ENCODE results near the gene PFAS. TPM values are rescaled to one million over a fixed set of nuclear protein-coding genes. Genes with fewer than 3 reads are reported as not detected.

PFAS gene
- total RNA-seq, 1 experiment from 2014 or later: 246 TPM

DNA sequence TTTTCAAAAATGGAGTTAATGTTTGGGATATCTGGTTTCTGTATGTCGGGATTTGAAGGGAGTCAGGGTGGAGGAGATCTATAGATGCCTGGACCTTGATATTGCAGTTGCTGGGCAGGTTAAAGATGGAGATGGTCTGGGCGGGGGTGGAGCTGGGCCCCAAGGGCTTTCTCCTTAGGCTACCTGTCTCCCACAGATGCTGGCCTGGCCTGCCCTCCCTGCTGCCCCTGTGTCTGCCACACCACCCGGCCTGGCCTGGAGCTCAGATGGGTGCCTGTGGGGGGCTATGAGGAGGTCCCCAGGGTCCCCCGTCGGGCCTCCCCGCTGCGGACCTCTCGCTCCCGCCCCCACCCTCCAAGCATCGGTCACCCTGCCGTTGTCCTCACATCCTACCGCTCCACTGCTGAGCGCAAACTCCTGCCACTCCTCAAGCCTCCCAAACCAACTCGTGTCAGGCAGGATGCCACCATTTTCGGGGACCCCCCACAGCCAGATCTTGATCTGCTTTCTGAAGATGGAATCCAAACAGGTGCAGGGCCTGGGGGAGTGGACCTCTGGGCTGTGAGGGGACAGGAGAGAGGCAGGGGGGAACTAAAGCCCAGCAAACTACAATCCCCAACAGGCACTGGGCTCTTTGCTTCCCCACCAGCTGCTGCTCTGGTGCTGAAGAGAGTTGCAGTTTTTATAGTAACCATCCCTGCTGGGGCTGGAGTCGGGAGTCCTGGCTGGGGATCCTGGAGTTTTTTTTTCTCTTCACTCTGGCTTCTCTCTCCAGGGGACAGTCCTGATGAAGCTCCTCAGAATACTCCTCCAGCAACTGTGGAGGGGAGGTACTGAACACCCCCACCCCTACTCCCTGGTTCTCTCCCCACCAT, 63.9 kb downstream of the PFAS start:
- POLR2A ChIA-PET: no interaction called here
- Mint-ChIP-seq H3K27me3 (ENCODE audit: low read depth) (peaks cover 33% of the 10 kb centered on the region), H3K9me3 (no peaks in the 10 kb centered on the region), H3K27ac (no peak overlapping the region), H3K36me3 (no peaks in the 10 kb centered on the region), H3K4me1 (peaks cover 35% of the 10 kb centered on the region), H3K4me3 (no peak overlapping the region)
- CTCF ChIA-PET: interaction anchor here (0.7 to 3.3 kb wide), 6 partner anchors 12 to 253 kb away, joined by 3 to 13 read pairs (median 6); no protein-coding TSS in a partner anchor
- TF ChIP-seq NR1H2 (CRISPR knock-in tag; IDR thresholded peaks at IDR 0.05) (no peak), ZNF121 (CRISPR knock-in tag; IDR thresholded peaks at IDR 0.05) (no peak), SP1 (CRISPR knock-in tag; conservative IDR thresholded peaks at IDR 0.05) (no peak), ZNF423 (CRISPR knock-in tag; IDR thresholded peaks at IDR 0.05) (no peak), OVOL2 (CRISPR knock-in tag; IDR thresholded peaks at IDR 0.05; ENCODE audit: borderline replicate concordance) (no peak)
- TF ChIP-seq, protein P1, sequence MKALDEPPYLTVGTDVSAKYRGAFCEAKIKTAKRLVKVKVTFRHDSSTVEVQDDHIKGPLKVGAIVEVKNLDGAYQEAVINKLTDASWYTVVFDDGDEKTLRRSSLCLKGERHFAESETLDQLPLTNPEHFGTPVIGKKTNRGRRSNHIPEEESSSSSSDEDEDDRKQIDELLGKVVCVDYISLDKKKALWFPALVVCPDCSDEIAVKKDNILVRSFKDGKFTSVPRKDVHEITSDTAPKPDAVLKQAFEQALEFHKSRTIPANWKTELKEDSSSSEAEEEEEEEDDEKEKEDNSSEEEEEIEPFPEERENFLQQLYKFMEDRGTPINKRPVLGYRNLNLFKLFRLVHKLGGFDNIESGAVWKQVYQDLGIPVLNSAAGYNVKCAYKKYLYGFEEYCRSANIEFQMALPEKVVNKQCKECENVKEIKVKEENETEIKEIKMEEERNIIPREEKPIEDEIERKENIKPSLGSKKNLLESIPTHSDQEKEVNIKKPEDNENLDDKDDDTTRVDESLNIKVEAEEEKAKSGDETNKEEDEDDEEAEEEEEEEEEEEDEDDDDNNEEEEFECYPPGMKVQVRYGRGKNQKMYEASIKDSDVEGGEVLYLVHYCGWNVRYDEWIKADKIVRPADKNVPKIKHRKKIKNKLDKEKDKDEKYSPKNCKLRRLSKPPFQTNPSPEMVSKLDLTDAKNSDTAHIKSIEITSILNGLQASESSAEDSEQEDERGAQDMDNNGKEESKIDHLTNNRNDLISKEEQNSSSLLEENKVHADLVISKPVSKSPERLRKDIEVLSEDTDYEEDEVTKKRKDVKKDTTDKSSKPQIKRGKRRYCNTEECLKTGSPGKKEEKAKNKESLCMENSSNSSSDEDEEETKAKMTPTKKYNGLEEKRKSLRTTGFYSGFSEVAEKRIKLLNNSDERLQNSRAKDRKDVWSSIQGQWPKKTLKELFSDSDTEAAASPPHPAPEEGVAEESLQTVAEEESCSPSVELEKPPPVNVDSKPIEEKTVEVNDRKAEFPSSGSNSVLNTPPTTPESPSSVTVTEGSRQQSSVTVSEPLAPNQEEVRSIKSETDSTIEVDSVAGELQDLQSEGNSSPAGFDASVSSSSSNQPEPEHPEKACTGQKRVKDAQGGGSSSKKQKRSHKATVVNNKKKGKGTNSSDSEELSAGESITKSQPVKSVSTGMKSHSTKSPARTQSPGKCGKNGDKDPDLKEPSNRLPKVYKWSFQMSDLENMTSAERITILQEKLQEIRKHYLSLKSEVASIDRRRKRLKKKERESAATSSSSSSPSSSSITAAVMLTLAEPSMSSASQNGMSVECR (CRISPR knock-in tag; IDR thresholded peaks at IDR 0.05; ENCODE audit: borderline replicate concordance): no peak
- DNase-seq (ENCODE audit: low spot score) (no peak), ATAC-seq (no peak)

DNA sequence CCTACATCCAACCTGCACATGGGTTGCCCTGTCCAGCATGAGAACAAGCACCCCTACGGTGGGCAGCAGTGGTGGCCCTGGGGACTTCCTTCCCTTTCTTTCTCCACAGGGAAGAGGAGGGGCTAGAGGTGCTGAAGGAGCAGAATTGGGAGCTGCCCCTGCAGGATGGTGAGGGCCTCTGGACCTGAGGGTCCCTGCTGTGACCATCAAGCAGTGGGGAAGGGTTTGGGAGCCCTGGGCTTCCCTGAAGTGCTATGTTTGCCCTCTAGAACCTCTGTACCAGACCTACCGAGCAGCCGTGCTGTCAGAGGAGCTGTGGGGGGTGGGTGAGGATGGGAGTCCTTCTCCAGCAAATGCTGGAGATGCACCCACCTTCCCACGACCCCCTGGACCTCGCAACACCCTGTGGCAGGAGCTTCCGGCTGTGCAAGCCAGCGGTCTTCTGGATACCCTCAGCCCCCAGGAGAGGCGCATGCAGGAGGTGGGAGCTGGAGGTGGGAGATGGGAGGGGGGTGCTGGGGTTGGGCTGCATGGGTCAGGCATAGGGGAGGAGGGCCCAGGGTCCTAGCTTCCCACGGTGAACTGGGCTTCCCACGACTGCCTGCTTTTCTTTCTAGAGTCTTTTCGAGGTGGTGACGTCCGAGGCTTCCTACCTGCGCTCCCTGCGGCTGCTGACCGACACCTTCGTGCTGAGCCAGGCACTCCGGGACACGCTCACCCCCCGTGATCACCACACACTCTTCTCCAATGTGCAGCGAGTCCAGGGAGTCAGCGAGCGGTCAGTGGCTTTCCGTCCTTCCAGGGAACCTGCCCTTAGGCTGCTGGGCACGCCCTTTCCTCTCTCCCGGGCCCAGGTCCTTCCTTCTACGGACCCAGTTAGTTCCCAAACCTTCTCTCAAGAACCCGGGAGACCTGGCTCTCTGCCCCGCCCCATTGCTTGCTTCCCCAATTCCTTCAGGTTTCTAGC, 66.0 kb downstream of the PFAS start:
- TF ChIP-seq FOXK1 (CRISPR knock-in tag; IDR thresholded peaks at IDR 0.05) (no peak), CREB1 (CRISPR knock-in tag; IDR thresholded peaks at IDR 0.05) (no peak), ZNF423 (CRISPR knock-in tag; IDR thresholded peaks at IDR 0.05) (peak; percentile 61)
- TF ChIP-seq, protein P2, sequence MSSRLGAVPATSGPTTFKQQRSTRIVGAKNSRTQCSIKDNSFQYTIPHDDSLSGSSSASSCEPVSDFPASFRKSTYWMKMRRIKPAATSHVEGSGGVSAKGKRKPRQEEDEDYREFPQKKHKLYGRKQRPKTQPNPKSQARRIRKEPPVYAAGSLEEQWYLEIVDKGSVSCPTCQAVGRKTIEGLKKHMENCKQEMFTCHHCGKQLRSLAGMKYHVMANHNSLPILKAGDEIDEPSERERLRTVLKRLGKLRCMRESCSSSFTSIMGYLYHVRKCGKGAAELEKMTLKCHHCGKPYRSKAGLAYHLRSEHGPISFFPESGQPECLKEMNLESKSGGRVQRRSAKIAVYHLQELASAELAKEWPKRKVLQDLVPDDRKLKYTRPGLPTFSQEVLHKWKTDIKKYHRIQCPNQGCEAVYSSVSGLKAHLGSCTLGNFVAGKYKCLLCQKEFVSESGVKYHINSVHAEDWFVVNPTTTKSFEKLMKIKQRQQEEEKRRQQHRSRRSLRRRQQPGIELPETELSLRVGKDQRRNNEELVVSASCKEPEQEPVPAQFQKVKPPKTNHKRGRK (CRISPR knock-in tag; IDR thresholded peaks at IDR 0.05; ENCODE audit: borderline replicate concordance): no peak
- TF ChIP-seq, protein P3, sequence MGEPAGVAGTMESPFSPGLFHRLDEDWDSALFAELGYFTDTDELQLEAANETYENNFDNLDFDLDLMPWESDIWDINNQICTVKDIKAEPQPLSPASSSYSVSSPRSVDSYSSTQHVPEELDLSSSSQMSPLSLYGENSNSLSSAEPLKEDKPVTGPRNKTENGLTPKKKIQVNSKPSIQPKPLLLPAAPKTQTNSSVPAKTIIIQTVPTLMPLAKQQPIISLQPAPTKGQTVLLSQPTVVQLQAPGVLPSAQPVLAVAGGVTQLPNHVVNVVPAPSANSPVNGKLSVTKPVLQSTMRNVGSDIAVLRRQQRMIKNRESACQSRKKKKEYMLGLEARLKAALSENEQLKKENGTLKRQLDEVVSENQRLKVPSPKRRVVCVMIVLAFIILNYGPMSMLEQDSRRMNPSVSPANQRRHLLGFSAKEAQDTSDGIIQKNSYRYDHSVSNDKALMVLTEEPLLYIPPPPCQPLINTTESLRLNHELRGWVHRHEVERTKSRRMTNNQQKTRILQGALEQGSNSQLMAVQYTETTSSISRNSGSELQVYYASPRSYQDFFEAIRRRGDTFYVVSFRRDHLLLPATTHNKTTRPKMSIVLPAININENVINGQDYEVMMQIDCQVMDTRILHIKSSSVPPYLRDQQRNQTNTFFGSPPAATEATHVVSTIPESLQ (CRISPR knock-in tag; IDR thresholded peaks at IDR 0.05): no peak
- Mint-ChIP-seq H3K36me3 (no peaks in the 10 kb centered on the region), H3K4me1 (peaks cover 34% of the 10 kb centered on the region), H3K9me3 (no peaks in the 10 kb centered on the region), H3K4me3 (peak overlapping the region; percentile 88), H3K27me3 (ENCODE audit: low read depth) (peaks cover 35% of the 10 kb centered on the region), H3K27ac (no peak overlapping the region)
- DNase-seq (ENCODE audit: low spot score) (peak; percentile 35), ATAC-seq (peak; percentile 35)
- CTCF ChIA-PET: interaction anchor here (0.7 to 3.3 kb wide), 4 partner anchors 11 to 69 kb away, joined by 4 to 13 read pairs (median 6); no protein-coding TSS in a partner anchor
- POLR2A ChIA-PET: interaction anchor here (1.0 to 1.2 kb wide), 2 partner anchors 11 to 61 kb away, joined by 3 to 4 read pairs; partner anchors contain the start of gene KRABD2

All from WTC11 (cell line).